HG03139 (cell line): ENCODE measurements around the gene GZMM.
"Not testable (repeated sequence)": the region's sequence is repeated elsewhere in the genome, so short reads cannot be mapped to it uniquely, and the experiment has no call there.

Source experiments
- ATAC-seq: cut with Tn5 transposase; IDR thresholded peaks from one replicate; pipeline ENCODE4 v1.9.1; 2021; ENCODE audit not compliant: unreplicated experiment

GZMM gene

DNA sequence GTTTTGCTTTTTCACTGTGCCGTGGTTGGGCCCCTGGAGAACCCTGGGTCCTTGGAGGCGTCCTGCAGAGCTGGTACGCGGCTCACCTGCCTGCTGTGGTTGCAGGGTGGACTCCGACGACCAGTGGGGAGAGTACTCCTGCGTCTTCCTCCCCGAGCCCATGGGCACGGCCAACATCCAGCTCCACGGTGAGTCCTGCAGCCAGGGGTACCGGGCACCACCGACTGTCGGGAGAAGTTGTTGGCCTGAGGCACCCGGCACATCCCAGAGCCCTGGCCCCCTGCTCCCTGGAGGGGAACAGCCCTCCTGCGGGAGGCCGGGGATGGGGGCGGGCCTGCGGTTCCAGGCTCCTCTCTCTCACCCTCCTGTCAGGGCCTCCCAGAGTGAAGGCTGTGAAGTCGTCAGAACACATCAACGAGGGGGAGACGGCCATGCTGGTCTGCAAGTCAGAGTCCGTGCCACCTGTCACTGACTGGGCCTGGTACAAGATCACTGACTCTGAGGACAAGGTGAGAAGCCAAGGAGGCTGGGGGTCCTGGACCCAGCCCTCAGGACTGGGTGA is 36.5 kb downstream of the GZMM start:
- ATAC-seq = no peak

DNA sequence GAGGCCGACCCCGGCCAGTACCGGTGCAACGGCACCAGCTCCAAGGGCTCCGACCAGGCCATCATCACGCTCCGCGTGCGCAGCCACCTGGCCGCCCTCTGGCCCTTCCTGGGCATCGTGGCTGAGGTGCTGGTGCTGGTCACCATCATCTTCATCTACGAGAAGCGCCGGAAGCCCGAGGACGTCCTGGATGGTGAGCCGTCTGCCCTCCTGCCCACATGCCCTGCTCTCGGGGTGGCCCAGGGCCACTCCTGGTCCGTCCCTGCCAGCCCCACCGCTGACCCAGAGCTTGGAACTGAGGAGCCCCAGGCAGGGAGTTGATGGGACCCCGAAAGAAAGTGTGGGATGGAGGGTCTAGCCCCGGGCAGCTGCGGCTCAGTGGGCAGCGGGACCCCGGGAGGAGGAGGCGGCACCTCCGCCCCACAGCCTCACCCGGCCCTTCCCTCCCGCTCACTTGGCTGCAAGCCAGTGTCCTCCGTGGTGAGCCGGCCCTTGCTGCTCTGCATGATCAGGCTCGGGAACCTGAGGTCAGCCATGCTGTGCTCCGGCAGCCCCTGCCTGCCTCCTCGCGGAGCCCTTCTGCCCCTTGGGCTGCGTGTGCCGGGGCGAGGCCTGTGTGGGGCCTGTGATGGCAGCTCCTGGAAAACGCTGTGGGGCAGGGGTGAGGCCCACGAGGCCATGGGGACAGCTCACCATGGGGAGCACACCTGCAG is 37.7 kb downstream of the GZMM start:
- no peak for ATAC-seq

DNA sequence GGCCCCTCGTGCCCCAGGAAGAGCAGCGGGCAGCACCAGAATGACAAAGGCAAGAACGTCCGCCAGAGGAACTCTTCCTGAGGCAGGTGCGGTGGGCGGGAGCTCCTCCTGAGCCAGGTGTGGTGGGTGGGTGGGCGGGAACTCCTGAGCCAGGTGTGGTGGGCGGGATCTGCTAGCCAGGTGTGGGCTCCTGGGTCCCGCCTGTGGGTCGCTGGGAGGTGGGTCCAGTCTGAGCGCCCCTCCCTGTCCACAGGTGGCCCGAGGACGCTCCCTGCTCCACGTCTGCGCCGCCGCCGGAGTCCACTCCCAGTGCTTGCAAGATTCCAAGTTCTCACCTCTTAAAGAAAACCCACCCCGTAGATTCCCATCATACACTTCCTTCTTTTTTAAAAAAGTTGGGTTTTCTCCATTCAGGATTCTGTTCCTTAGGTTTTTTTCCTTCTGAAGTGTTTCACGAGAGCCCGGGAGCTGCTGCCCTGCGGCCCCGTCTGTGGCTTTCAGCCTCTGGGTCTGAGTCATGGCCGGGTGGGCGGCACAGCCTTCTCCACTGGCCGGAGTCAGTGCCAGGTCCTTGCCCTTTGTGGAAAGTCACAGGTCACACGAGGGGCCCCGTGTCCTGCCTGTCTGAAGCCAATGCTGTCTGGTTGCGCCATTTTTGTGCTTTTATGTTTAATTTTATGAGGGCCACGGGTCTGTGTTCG is 38.8 kb downstream of the GZMM start:
- no peak for ATAC-seq

DNA sequence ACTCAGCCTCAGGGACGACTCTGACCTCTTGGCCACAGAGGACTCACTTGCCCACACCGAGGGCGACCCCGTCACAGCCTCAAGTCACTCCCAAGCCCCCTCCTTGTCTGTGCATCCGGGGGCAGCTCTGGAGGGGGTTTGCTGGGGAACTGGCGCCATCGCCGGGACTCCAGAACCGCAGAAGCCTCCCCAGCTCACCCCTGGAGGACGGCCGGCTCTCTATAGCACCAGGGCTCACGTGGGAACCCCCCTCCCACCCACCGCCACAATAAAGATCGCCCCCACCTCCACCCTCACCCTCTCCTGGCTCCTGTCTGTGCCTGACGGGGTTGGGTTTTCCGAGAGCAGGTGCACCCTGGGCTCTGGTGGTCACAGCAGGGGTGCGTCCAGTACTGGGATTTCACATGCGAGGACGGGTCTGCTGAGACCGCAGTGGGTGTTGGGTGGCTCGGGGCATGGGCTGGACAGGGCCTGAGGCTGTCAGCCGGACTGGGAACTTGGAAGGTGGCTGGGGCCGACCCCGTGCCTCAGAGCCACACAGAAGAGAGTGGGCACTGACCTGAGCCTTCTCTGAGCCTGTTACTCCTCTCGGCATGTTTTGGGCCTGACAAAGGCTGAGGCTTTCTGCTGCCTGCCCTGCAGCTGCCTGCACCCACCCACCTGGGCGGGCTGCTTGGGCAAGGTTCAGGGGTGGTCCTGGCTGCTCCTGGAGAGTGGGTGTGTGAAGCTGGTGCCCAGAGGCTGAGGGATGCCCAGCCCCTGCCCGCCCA is 39.5 kb downstream of the GZMM start:
- ATAC-seq = no peak

DNA sequence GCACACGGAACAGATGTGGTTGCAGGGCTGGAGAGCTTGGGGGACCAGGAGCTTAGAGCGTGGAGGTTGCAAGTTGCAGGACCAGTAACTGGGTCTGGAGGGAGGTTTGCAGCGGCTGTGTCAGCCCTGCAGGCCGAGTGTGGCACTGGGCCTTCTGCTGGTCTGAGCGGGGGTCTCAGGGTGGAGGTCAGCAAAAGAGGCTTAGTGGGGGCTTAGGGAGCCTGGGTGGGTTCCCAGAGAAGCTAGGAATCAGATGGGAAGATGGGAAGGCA is 40.1 kb downstream of the GZMM start:
- no peak for ATAC-seq

DNA sequence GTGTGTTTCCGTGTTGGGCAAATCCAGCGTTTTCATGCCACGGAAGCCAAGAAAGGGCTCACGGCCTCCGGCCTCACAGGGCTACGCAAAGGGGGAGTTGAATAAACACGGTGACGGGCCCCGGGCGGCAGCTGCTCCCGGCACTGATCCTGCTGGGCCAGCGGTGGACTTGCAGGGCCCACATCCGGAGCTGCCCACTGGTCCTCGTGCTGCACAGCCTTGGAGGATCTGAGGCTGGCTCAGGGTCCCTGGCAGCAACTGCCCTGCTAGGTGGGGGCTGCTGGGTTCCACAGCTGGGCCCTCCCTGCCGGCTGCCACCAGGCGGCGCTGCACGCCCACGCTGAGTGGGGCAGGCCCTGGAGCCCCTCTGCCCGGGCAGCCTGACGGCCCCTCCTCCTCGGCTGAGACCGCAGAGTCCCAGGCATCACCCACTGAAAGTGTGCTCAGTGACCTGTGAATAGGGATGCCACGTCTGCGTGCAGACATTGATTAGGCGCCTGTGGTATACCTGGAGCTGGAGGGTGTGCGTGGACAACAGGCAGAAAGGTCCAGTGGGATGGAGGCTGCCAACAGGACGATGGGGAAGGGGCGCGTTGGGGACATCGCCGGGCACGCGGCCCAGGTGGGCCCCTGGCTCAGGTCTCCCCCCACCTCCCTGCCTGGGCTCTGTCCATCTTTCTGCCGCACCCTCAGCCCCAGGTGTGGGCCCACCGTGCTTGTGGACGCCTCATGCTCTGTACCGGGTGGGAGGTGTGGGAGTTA is 40.6 kb downstream of the GZMM start:
- ATAC-seq = no peak

DNA sequence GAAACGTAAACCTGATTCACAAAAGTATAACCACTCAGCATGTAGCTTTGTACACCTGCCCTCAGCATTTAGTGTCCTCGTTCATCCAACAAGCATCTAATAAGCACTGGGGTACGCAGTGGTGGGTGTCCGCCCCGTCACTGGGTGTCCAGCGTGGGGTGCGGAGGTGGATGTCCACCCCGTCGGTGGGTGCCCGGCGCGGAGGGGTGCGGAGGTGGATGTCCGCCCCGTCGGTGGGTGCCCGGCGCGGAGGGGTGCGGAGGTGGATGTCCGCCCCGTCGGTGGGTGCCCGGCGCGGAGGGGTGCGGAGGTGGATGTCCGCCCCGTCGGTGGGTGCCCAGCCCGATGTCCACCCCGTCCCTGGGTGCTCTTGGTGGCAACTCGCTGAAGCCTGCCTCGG is 41.3 kb downstream of the GZMM start:
- ATAC-seq = not testable (repeated sequence)

- no peak for ATAC-seq
These were observed 41.8 kb downstream of the GZMM start for GRCh38 chr19:585551-586110.

GRCh38 chr19:588093-588740 is 44.4 kb downstream of the GZMM start:
- ATAC-seq = no peak

DNA sequence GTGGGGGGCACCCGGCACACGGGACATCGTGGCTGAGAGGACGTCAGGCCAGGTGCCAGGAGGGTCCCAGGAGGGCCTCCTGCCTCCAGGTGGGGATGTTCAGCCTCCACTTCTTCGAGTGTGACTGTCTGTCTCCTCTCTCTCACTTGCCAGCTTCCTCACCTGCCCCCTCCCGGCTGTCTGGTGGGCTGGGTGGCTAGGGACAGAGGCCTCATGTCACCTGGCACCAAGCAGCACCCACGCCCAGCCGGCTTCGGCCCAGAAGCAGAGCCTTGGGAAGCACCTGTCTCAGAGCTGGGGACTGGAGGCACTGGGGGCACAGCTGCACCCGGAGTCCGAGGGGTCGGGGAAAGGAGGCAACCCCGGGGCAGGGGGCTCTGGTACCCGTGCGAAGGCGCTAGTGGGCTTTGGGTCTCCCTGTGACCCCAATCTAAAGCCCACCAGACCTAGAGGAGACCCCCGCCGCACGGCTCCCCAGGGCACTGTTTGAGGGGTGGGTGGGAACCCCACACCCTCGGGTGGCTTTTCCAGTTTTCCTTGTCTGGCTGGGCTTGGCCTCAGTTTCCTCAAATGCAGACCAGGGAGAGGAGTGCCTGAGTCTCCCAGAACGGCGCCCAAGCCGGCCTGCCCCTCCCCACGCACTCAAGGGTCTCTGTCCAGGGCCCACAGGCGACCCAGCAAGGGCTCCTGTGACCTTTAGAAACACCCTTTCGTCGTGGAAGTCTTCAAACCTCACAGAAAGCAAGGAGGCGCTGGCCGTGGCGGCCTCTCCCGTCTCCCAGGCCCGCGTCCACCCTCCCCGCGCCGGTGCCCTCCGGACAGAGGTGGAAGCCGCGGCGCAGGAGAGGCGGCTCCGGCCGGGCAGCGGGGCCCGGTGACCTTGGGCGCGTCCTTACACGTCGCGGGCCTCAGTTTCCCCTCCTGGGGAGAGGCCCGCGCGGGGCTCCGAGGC is 45.2 kb downstream of the GZMM start:
- no peak for ATAC-seq

GRCh38 chr19:589693-590395 is 46.0 kb downstream of the GZMM start, which contains the start of gene HCN2:
HCN2 (plus strand) TSS chr19:589881; CDS start chr19:589946, 65 bp downstream.
- no peak for ATAC-seq

GRCh38 chr19:590396-590745 is 46.5 kb downstream of the GZMM start:
- no peak for ATAC-seq

- ATAC-seq = no peak
These were observed 46.9 kb downstream of the GZMM start for GRCh38 chr19:590750-591098.

DNA sequence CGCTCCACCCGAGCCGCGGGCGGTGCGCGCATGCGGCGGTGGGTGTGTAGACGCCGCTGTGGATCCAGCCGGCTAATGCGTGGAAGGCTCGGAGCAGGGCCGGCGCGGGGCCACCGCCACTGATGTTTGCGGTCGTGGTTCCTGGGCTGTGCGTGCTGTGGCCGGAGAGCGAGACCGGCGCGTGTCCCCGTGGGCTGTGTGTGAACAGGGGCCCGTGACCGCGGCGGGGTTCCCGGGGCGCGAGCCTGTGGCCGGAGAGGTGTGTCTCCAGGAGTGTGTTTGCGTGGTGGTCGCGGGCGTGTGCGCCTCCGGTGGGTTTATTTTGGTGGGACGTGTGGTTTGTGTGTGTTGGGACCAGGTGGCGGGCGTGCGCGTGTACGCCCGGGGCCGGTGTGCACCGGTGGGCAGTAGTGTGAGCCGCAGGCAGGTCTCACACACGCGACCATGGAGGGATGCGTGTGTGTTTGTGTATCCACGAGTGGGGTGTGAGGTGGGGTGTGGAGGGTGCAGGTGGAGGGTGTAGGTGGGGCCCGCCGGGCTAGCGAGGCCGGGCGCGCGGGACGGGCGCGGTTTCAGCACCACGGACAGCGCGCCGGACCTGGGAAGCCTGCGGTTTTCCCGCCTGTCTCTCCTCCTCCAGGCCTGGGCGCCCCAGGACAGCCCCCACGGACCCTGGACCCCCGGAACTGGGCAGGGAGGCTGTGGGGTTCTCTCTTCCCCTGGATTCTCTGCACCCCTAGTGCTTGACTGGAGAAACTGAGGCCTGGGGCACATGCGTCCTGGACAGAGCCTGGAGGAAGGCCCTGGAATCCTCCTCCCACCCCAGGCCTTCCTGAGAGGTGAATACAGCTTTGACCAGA is 47.5 kb downstream of the GZMM start:
- no peak for ATAC-seq

GRCh38 chr19:592101-592500 is 48.2 kb downstream of the GZMM start:
- no peak for ATAC-seq

GRCh38 chr19:593055-593454 is 49.2 kb downstream of the GZMM start:
- no peak for ATAC-seq

DNA sequence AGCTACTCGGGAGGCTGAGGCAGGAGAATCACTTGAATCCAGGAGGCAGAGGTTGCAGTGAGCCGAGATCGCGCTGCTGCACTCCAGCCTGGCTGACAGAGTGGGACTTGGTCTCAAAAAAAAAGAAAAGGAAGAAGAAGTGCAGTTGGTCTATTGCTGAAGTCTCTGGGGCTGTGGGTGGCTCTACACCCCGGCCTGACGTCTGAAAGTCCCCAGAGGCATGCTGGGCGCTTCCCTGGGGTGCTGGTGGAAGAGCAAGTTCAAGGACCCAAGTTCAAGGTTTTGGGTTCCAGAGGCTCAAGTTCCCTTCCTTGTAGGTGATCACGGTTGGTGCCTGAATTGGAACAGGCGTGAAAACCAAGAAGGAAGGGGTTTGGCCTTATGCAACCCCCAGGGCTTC is 49.7 kb downstream of the GZMM start:
- no peak for ATAC-seq
